Activated naive CD4-positive, alpha-beta T cell treated with anti-CD3 and anti-CD28 coated beads, Interleukin-2, amount 50 U/mL, for 24 hours (primary cell): ENCODE results near the gene ANKH.
A peak's percentile ranks its signal among the peaks of the same experiment; 100 is the strongest.
"Not testable (repeated sequence)": the region's sequence is repeated elsewhere in the genome, so short reads cannot be mapped to it uniquely, and the experiment has no call there.

Experiments used
- H3K27ac Mint-ChIP-seq: one replicate; pipeline ENCODE4 v1.8.0; 2021; ENCODE audit warnings: mild to moderate bottlenecking, mixed read lengths
- H3K27me3 Mint-ChIP-seq: one replicate; pipeline ENCODE4 v1.8.0; 2021; ENCODE audit warnings: mixed read lengths
- H3K36me3 Mint-ChIP-seq: one replicate; pipeline ENCODE4 v1.8.0; 2021; ENCODE audit warnings: mixed read lengths
- H3K4me1 Mint-ChIP-seq: one replicate; pipeline ENCODE4 v1.8.0; 2021; ENCODE audit warnings: mixed read lengths
- H3K4me3 Mint-ChIP-seq: one replicate; pipeline ENCODE4 v1.8.0; 2021; ENCODE audit warnings: mild to moderate bottlenecking, mixed read lengths
- H3K9me3 Mint-ChIP-seq: one replicate; pipeline ENCODE4 v1.8.0; 2021; ENCODE audit warnings: mixed read lengths

ANKH gene

DNA sequence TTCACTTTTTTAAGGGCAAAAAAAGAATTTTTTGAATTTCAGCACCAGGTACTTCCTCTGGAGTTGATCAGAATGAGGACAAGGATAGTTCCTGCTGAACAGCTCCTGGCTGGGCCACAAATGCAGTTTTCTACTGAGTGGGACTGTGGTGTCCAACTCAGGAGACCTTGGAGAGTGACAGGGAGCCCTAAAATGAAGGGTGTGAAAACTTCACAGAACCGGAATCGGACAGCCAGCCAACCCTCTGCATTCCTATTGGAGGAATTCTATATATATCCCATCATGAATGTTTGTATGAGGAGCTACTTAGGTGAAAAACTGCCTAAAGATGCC, 40.6 kb downstream of the ANKH start:
- Mint-ChIP-seq H3K4me1 (peaks cover 79% of the 10 kb centered on the region), H3K27ac (no peak overlapping the region), H3K9me3 (no peaks in the 10 kb centered on the region), H3K4me3 (no peak overlapping the region), H3K36me3 (peaks cover 14% of the 10 kb centered on the region), H3K27me3 (no peaks in the 10 kb centered on the region)

DNA sequence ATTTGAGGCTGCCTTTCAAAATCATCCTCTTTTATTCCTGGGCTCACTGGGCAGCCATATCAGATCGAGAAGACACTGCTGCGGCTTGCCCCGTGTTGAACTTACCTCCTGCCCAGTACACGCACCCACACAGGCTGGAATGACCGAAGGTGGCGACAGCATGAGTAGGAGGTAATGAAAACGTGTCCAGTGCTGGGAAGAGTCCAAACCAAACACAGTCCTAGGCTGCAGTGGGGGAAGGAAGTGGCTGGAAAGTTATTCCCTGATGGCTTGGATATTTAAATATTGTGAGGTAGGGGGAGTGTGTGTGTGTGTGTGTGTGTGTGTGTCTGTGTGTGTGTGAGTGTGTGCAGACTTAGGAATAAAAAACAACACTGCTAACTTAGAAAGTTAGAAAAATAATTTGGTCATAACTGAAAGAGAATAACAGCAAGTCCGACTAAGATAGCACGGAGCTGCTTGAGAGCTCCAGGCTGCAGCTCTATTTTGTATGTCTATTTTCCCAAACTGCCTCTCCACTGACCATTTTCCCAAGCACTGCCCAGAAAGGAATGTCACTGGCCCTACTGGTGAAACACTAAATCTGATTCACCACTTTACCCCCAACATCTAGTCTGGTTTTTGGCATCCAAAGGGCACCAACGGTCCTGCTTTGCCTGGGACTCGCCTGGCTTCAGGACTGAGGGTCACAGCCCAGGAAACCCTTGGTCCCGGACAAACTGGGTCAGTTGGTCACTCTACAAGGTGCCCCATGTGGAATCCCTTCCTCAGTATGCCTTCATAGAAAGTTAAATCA, 41.2 kb downstream of the ANKH start:
- Mint-ChIP-seq H3K36me3 (peaks cover 14% of the 10 kb centered on the region), H3K4me3 (no peak overlapping the region), H3K9me3 (no peaks in the 10 kb centered on the region), H3K27ac (no peak overlapping the region), H3K27me3 (no peaks in the 10 kb centered on the region), H3K4me1 (peaks cover 83% of the 10 kb centered on the region)

DNA sequence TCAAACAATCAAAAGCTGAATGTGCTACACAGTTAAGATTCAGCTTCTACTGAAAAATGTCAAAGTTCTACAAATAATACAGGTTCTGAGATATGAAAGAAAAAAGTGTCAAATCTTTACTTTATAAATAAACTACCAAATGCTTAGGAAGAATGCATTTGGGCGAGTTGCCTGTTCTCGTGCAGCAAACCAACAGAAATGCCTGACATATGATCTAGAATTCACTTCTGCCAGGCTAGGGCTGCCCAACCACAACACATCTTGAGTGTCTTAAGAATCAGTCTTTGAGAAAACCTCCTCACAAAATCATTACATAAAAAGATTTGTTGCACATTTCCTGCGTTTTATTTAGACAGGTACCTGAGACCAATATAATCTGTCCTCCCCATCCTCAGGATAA, 42.2 kb downstream of the ANKH start:
- Mint-ChIP-seq H3K27ac (peak overlapping the region; percentile 2), H3K36me3 (peaks cover 14% of the 10 kb centered on the region), H3K9me3 (no peaks in the 10 kb centered on the region), H3K27me3 (no peaks in the 10 kb centered on the region), H3K4me1 (peaks cover 86% of the 10 kb centered on the region), H3K4me3 (no peak overlapping the region)

DNA sequence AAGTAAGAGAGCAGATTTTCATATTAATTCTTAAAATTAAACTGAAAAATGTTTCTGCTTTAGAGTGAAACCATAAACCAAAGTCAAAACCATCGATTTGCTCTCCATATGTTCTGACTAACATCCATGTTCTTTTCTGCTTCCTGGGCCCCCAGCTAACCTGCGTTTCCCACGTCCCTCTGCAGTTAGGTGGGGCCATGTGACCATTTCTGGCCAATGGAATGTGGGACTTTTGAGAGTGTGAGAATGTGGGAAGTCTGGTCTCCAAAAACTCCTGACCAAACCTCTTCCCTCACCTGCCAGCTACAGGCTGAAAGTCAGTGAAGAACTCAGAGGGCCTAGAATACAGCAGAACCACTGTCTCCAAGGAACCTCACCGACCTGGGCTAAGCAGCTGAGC, 44.9 kb downstream of the ANKH start:
- Mint-ChIP-seq H3K27me3 (no peaks in the 10 kb centered on the region), H3K4me3 (no peak overlapping the region), H3K4me1 (peaks cover 78% of the 10 kb centered on the region), H3K36me3 (peaks cover 14% of the 10 kb centered on the region), H3K9me3 (no peaks in the 10 kb centered on the region), H3K27ac (no peak overlapping the region)

DNA sequence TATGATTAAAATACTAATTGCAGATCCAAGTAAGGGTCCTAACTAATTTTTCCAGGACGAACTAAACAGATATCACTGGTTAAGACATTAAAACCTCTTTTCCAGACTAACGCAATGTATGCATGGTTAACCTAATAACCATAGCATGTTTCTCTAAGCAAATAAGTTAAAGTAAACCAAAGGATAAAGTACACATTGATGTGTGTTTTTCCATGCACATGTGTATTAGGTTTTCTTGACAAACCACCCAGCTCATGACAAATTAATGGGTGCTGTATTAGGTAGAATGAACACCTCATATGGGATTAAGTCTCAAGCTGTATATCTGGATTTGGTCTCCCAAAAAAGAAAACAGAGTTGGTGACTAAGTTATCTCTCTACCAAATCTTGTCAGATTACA, 45.6 kb downstream of the ANKH start:
- H3K9me3 Mint-ChIP-seq = no peaks in the 10 kb centered on the region
- H3K4me3 Mint-ChIP-seq = no peak overlapping the region
- peaks cover 78% of the 10 kb centered on the region for H3K4me1 Mint-ChIP-seq
- H3K27ac Mint-ChIP-seq = no peak overlapping the region
- H3K27me3 Mint-ChIP-seq = no peaks in the 10 kb centered on the region
- peaks cover 16% of the 10 kb centered on the region for H3K36me3 Mint-ChIP-seq

DNA sequence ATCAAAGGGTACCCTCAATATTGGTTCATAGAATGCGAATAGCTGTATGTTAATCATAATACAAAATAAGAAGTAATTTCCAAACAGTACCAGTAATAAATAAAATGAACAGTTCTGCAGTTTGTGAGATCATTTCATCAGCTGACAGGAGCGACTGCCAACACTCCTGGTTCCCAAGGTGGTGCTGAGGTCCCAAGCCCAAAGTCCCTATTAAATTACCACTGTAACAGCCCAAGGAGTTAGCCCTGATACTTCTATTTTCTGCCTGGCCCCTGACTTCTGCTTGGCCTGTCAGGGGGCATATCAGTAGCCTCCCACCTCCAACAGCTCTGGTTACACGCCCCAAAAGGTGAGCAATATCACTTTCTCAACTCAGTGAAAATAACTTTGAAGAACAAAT, 47.1 kb downstream of the ANKH start:
- H3K36me3 Mint-ChIP-seq = peaks cover 15% of the 10 kb centered on the region
- H3K4me1 Mint-ChIP-seq = peaks cover 78% of the 10 kb centered on the region
- no peak overlapping the region for H3K27ac Mint-ChIP-seq
- H3K27me3 Mint-ChIP-seq = no peaks in the 10 kb centered on the region
- no peaks in the 10 kb centered on the region for H3K9me3 Mint-ChIP-seq
- no peak overlapping the region for H3K4me3 Mint-ChIP-seq

DNA sequence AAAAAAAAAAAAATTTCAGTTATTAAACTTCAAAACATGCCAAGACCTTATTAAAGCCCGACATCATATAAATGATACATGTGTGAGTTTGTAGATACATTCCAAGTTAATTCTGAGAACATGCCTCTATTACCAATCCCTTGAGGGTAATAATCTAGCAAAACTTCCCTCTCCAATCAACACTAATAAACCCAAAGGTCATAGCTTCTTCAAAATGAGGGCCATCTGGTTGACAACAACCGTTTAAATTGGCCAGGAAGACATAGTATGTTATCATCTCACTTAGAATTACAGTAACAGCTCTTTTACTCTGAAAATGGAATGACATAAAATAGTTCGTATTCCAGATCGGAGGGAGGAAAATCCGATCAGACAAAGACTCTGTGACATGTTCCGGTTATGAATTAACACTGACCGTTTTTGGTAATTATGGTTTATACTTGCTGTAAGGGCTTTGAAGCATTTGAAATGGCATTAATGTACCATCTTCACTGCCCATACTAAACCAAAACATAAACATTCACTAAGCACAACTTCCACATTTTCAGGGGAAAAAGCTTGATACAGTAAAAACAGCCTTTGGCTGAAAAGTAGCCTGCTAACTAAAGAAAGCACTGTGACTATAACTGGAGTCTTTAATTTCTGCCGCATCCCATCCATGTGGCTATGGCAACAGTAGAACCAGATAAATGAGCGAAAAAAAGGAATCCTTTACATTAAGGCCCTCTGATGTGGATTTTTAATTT, 50.3 kb downstream of the ANKH start:
- peaks cover 80% of the 10 kb centered on the region for H3K4me1 Mint-ChIP-seq
- H3K36me3 Mint-ChIP-seq = peaks cover 13% of the 10 kb centered on the region
- H3K27me3 Mint-ChIP-seq = no peaks in the 10 kb centered on the region
- H3K27ac Mint-ChIP-seq = no peak overlapping the region
- no peaks in the 10 kb centered on the region for H3K9me3 Mint-ChIP-seq
- H3K4me3 Mint-ChIP-seq = no peak overlapping the region

DNA sequence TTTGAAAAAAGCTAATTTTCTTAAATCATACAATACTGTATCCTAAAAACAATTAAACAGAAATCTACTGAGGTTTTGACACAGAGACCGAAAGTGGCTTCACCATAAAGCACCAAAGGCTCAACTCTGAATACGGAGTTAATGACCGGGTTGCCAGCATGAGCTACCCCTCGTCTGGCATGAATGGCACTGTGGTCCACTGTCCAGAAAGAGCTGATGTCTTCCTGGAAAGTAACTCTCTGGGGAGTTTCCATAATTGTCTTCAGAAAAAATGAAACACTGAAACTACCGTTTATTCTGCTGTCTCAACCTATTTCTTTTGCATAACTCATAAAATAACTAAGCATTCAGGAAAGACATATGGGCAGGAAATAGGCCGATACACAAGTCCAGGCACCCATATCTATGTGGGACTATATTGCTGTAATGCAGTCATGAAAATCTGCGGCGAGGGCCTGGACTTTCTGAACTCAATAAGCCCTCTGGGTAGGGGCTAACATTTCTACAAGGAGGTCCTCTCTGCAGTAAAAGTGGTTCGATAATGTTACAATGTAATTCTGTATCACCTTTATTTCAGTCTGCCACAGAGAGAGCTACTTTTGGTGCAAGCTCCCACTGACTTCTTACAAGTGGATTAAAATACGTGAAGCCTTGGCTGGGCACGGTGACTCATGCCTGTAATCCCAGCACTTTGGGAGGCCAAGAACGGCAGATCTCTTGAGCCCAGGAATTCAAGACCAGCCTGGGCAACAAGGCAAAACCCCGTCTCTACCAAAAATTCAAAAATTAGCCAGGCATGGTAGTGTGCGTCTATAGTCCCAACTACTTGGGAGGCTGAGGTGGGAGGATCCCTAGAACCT, 52.4 kb downstream of the ANKH start:
- Mint-ChIP-seq H3K4me1 (peaks cover 86% of the 10 kb centered on the region), H3K9me3 (no peaks in the 10 kb centered on the region), H3K4me3 (no peak overlapping the region), H3K27me3 (no peaks in the 10 kb centered on the region), H3K36me3 (peaks cover 18% of the 10 kb centered on the region), H3K27ac (no peak overlapping the region)

DNA sequence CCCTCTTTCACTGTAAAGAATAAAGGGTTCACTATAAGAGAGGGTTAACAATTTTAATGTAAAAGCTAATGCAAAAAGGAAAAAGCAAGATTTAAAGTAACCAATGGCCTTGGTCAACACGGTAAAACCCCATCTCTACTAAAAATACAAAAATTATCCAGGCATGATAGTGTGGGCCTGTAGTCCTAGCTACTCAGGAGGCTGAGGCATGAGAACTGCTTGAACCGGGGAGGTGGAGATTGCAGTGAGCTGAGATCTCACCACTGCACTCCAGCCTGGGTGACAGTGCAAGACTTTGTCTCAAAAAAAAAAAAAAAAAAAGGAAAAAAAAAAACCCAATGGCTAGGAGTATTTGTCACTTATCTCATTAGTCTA, 53.8 kb downstream of the ANKH start:
- Mint-ChIP-seq H3K4me1 (peaks cover 90% of the 10 kb centered on the region), H3K36me3 (peaks cover 21% of the 10 kb centered on the region), H3K27ac (peak overlapping the region; percentile 27)

DNA sequence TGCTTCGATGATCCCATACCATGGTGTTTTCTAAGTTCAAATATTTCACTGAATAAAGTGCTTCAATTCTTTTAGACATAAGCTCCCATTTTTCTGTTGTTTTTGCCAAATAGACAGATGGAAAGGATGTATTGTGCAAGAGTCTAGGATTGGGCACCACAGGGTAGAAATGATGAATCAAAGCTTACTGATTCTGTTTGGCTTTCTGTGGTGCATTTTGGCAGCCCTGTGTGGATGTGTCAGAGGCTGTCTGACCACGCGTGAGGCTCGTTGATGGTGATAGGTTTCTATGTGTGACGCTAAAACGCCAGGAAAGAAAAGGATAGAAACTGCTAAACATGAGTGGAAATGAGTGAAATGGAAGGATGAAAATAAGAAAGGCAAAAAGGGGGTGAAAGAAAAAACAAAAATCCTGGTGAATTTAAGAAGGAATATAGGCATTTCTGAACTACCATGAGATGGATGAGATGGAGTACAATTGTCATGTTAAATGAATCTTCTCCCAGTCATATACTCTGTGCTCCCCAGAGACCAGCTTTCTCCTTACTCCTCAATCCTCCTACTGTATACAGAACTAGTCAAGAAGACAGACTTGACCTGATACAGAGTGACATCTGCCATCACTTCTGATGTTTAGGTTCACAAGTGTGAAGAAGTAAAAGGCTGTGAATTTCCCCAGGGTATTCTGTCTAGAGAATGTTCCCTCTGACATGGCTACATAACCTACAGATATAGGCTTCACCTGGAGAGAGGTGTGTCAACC, 54.4 kb downstream of the ANKH start:
- no peaks in the 10 kb centered on the region for H3K27me3 Mint-ChIP-seq
- H3K4me3 Mint-ChIP-seq = no peak overlapping the region
- H3K9me3 Mint-ChIP-seq = no peaks in the 10 kb centered on the region
- H3K4me1 Mint-ChIP-seq = peaks cover 93% of the 10 kb centered on the region
- peaks cover 21% of the 10 kb centered on the region for H3K36me3 Mint-ChIP-seq
- peak overlapping the region; percentile 27 for H3K27ac Mint-ChIP-seq

More for the DNA sequence above, 53.8 kb downstream of the ANKH start:
- not testable (repeated sequence) for H3K9me3 Mint-ChIP-seq, H3K27me3 Mint-ChIP-seq, H3K4me3 Mint-ChIP-seq

DNA sequence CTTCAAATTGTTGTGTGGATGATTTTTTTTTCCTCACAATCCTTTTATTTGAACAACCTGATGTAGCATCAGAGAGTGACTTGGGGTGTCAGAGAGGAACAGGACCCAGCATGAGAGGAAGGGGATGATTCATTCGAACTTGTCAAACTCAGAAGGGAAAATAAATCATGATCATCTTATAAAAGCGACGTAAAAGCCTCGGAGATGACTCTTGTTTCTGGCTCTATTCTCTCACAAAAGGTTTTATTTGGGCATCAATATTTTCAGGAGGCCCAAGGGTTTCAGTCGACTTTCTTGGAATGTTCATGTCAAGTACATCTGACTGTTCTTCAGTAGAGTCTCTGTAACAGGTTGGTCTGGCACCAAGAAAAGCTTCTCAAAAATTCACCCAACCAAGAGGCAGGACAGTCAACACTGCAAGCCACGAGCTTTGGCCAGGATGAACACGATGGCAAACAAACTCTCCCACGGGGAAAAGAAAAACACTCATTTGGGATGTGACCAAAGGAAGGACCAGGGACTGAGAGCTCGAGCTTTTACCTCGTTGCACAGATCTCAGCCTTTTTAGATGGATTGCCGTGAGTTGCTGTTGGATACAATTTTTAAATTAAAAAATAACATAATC, 55.1 kb downstream of the ANKH start:
- Mint-ChIP-seq H3K4me3 (no peak overlapping the region), H3K27ac (peak overlapping the region; percentile 15), H3K4me1 (peaks cover 92% of the 10 kb centered on the region), H3K36me3 (peaks cover 21% of the 10 kb centered on the region), H3K9me3 (no peaks in the 10 kb centered on the region), H3K27me3 (no peaks in the 10 kb centered on the region)

DNA sequence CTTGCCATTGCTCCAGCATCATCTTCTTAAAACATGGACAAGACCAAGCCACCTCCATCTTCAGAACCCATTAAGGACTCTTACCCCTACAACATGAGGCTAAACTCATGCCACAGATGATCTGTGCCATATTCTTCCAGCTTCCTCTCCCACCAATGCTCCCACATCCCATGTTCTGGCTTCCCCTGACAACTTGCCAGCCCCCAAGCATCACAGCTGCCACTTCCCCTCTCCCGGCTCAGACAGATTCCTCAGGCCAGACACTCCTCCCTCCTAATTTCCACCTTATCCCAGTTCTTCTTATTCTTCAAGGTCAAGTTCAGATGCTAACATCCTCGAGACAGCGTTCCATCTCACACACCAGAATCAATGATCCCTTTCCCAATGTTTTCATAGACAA, 57.8 kb downstream of the ANKH start:
- peak overlapping the region; percentile 9 for H3K4me3 Mint-ChIP-seq
- no peaks in the 10 kb centered on the region for H3K9me3 Mint-ChIP-seq
- H3K27ac Mint-ChIP-seq = peak overlapping the region; percentile 42
- peaks cover 14% of the 10 kb centered on the region for H3K36me3 Mint-ChIP-seq
- H3K4me1 Mint-ChIP-seq = peaks cover 89% of the 10 kb centered on the region
- H3K27me3 Mint-ChIP-seq = no peaks in the 10 kb centered on the region

DNA sequence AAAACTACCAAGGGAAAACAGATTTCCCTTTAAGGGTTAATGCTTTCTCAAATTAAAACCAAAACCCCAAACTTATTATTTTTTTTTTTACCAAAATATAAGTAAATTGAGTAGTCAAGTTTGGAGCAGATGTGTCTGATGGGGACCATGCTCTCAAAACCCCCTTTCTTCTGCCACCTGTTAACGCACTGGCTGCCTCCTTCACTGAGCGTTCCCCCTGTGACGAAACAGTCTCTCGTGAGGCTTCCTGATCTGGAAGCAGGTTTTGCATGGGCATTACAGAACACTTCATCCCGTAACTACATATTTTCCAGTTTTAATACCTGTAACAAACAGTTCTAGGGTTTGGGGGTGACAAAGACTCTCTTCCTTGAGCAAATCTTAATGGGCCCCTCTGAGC, 59.4 kb downstream of the ANKH start:
- Mint-ChIP-seq H3K9me3 (no peaks in the 10 kb centered on the region), H3K27ac (no peak overlapping the region), H3K4me1 (peaks cover 86% of the 10 kb centered on the region), H3K27me3 (no peaks in the 10 kb centered on the region), H3K4me3 (no peak overlapping the region), H3K36me3 (peaks cover 17% of the 10 kb centered on the region)

DNA sequence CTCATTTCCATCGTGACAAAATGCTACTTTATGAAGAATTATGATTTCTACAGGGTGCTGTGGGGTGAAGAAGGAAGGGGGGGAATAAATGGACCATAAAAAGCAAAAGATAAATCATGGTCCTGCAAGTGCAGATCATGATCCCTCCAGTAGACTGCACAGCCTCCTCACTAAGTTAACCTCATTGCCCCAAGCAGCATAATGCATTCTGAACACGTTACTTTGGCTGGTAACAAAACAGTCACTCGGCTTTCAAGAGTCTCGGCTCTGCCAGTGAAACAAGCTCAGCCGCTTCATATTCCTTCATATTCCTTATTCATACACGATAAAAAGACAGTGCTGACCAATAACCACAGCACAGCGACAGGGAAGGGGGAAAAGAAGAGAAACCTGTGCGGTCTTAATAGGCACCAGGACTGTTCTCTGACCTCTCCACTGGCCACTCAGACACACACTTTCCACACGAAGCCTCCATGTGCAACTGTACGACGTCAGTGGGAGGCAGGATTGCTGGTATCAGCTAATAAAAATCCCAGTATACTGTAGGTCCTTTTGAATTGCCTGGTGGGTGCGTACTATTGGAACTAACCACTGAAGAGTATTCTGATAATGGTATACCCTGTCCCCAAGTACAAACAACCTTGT, 60.5 kb downstream of the ANKH start:
- peak overlapping the region; percentile 90 for H3K27ac Mint-ChIP-seq
- no peaks in the 10 kb centered on the region for H3K9me3 Mint-ChIP-seq
- peaks cover 83% of the 10 kb centered on the region for H3K4me1 Mint-ChIP-seq
- no peaks in the 10 kb centered on the region for H3K27me3 Mint-ChIP-seq
- H3K36me3 Mint-ChIP-seq = peaks cover 12% of the 10 kb centered on the region
- H3K4me3 Mint-ChIP-seq = peak overlapping the region; percentile 84
